HepG2 (cell line): ENCODE data around the gene NOP9. TPM values are rescaled to one million over a fixed set of nuclear protein-coding genes. Genes with fewer than 3 reads are reported as not detected.

Experiments
- ATF1 ChIP-seq: IDR thresholded peaks from 2 replicates; pipeline ENCODE4 v1.6.1; 2016; ENCODE audit warnings: mild to moderate bottlenecking, control low read depth
- IKZF4 ChIP-seq: sonication (generic); formaldehyde crosslinking; IDR thresholded peaks from 2 replicates; pipeline ENCODE4 v1.5.1; 2020; ENCODE audit warnings: borderline replicate concordance, mild to moderate bottlenecking, low read depth, missing genetic modification reagents; ENCODE audit errors: not compliant biosample characterization
- JARID2 ChIP-seq: sonication (generic); formaldehyde crosslinking; IDR thresholded peaks from 2 replicates; pipeline ENCODE4 v1.8.1; 2023; ENCODE audit warnings: missing genetic modification reagents, inconsistent platforms; ENCODE audit not compliant: insufficient replicate concordance
- KLF13 ChIP-seq: sonication (generic); formaldehyde crosslinking; IDR thresholded peaks from 2 replicates; pipeline ENCODE4 v1.4.0; 2020; ENCODE audit warnings: mild to moderate bottlenecking, missing genetic modification reagents
- MIER2 ChIP-seq: IDR thresholded peaks from 2 replicates; pipeline ENCODE4 v1.6.1; 2016; ENCODE audit warnings: missing biosample characterization, missing genetic modification reagents
- NFIB ChIP-seq: sonication (generic); formaldehyde crosslinking; IDR thresholded peaks from 2 replicates; pipeline ENCODE4 v1.9.0; 2021; ENCODE audit warnings: missing genetic modification reagents, mild to moderate bottlenecking, borderline replicate concordance
- SMAD1 ChIP-seq: sonication (generic); formaldehyde crosslinking; IDR thresholded peaks from 2 replicates; pipeline ENCODE4 v1.4.0; 2020; ENCODE audit warnings: missing genetic modification reagents, low read depth, mild to moderate bottlenecking, borderline replicate concordance
- SRSF9 ChIP-seq: fragments of 200-400 bp; formaldehyde crosslinking; IDR thresholded peaks from 2 replicates; pipeline ENCODE4 v1.6.1; 2018; ENCODE audit warnings: borderline replicate concordance, mild to moderate bottlenecking, low read depth, low read length; ENCODE audit not compliant: insufficient read depth, poor library complexity, severe bottlenecking
- ZBTB46 ChIP-seq: sonication (generic); formaldehyde crosslinking; IDR thresholded peaks from 2 replicates; pipeline ENCODE4 v1.4.0; 2020; ENCODE audit warnings: mild to moderate bottlenecking, missing genetic modification reagents, borderline replicate concordance
- ZNF710 ChIP-seq: sonication (generic); formaldehyde crosslinking; IDR thresholded peaks from 2 replicates; pipeline ENCODE4 v1.5.0; 2020; ENCODE audit warnings: mild to moderate bottlenecking, missing genetic modification reagents, borderline replicate concordance
- polyA plus RNA-seq, 8 experiments: library from polyadenylated mRNA; depleted of rRNA in 3 of 8; stranded (reverse) in 7 of 8; unstranded in 1 of 8; fragments of >200 nt; fragmentation: Illumina TruSeq in 4 of 8; extraction: Trizol in 4 of 8; gene quantifications; 2 replicates each; pipeline versions ENCODE4 v1.2.1 to v1.2.3, GENCODE V29; 2011 to 2016; ENCODE audit warnings: low read depth in 4 of 8, missing spikeins in 1 of 8, mixed read lengths in 1 of 8; ENCODE audit not compliant: insufficient read depth in 1 of 8
- total RNA-seq, 5 experiments: library from RNA; depleted of rRNA; stranded (reverse); fragments of >200 nt; fragmentation: Illumina TruSeq; extraction: Trizol; gene quantifications; 2 replicates each; pipeline ENCODE4 v1.2.3, GENCODE V29; 2016; ENCODE audit warnings: low read depth in 1 of 5
- TF ChIP-seq, protein P1 (sequence below): IDR thresholded peaks from 2 replicates; pipeline ENCODE4 v1.6.1; 2012; ENCODE audit warnings: low read length, improper control_type of control experiment
- TF ChIP-seq, protein P2 (sequence below): sonication (generic); formaldehyde crosslinking; IDR thresholded peaks from 2 replicates; pipeline ENCODE4 v1.8.1; 2023; ENCODE audit warnings: mild to moderate bottlenecking, missing genetic modification reagents
- TF ChIP-seq, protein P3 (sequence below): sonication (generic); formaldehyde crosslinking; IDR thresholded peaks from 2 replicates; pipeline ENCODE4 v1.8.1; 2023; ENCODE audit warnings: missing genetic modification reagents, inconsistent platforms, borderline replicate concordance
- TF ChIP-seq, protein P4 (sequence below): sonication (generic); formaldehyde crosslinking; IDR thresholded peaks from 2 replicates; pipeline ENCODE4 v1.5.1; 2020; ENCODE audit warnings: mild to moderate bottlenecking, missing genetic modification reagents

NOP9 gene
- total and polyA plus RNA-seq, 2 of the 13 experiments (the other 11 are each of a cell fraction or from before 2014, with no cell fraction given) = 24.5 to 61.6 TPM

- TF ChIP-seq, protein P1, sequence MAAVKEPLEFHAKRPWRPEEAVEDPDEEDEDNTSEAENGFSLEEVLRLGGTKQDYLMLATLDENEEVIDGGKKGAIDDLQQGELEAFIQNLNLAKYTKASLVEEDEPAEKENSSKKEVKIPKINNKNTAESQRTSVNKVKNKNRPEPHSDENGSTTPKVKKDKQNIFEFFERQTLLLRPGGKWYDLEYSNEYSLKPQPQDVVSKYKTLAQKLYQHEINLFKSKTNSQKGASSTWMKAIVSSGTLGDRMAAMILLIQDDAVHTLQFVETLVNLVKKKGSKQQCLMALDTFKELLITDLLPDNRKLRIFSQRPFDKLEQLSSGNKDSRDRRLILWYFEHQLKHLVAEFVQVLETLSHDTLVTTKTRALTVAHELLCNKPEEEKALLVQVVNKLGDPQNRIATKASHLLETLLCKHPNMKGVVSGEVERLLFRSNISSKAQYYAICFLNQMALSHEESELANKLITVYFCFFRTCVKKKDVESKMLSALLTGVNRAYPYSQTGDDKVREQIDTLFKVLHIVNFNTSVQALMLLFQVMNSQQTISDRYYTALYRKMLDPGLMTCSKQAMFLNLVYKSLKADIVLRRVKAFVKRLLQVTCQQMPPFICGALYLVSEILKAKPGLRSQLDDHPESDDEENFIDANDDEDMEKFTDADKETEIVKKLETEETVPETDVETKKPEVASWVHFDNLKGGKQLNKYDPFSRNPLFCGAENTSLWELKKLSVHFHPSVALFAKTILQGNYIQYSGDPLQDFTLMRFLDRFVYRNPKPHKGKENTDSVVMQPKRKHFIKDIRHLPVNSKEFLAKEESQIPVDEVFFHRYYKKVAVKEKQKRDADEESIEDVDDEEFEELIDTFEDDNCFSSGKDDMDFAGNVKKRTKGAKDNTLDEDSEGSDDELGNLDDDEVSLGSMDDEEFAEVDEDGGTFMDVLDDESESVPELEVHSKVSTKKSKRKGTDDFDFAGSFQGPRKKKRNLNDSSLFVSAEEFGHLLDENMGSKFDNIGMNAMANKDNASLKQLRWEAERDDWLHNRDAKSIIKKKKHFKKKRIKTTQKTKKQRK = no peak
- TF ChIP-seq NFIB (no peak), IKZF4 (no peak), SMAD1 (no peak), ZNF710 (no peak), ZBTB46 (CRISPR knock-in tag) (0 out of 2 replicates have a peak, but pooled peaks have one; percentile 56), ATF1 (no peak), MIER2 (CRISPR knock-in tag) (no peak), KLF13 (CRISPR knock-in tag) (no peak), SRSF9 (no peak), JARID2 (CRISPR knock-in tag) (no peak)
- TF ChIP-seq, protein P2, sequence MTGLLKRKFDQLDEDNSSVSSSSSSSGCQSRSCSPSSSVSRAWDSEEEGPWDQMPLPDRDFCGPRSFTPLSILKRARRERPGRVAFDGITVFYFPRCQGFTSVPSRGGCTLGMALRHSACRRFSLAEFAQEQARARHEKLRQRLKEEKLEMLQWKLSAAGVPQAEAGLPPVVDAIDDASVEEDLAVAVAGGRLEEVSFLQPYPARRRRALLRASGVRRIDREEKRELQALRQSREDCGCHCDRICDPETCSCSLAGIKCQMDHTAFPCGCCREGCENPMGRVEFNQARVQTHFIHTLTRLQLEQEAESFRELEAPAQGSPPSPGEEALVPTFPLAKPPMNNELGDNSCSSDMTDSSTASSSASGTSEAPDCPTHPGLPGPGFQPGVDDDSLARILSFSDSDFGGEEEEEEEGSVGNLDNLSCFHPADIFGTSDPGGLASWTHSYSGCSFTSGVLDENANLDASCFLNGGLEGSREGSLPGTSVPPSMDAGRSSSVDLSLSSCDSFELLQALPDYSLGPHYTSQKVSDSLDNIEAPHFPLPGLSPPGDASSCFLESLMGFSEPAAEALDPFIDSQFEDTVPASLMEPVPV (CRISPR knock-in tag) = no peak
- TF ChIP-seq, protein P3, sequence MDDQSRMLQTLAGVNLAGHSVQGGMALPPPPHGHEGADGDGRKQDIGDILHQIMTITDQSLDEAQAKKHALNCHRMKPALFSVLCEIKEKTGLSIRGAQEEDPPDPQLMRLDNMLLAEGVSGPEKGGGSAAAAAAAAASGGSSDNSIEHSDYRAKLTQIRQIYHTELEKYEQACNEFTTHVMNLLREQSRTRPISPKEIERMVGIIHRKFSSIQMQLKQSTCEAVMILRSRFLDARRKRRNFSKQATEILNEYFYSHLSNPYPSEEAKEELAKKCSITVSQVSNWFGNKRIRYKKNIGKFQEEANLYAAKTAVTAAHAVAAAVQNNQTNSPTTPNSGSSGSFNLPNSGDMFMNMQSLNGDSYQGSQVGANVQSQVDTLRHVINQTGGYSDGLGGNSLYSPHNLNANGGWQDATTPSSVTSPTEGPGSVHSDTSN (CRISPR knock-in tag) = no peak
- TF ChIP-seq, protein P4, sequence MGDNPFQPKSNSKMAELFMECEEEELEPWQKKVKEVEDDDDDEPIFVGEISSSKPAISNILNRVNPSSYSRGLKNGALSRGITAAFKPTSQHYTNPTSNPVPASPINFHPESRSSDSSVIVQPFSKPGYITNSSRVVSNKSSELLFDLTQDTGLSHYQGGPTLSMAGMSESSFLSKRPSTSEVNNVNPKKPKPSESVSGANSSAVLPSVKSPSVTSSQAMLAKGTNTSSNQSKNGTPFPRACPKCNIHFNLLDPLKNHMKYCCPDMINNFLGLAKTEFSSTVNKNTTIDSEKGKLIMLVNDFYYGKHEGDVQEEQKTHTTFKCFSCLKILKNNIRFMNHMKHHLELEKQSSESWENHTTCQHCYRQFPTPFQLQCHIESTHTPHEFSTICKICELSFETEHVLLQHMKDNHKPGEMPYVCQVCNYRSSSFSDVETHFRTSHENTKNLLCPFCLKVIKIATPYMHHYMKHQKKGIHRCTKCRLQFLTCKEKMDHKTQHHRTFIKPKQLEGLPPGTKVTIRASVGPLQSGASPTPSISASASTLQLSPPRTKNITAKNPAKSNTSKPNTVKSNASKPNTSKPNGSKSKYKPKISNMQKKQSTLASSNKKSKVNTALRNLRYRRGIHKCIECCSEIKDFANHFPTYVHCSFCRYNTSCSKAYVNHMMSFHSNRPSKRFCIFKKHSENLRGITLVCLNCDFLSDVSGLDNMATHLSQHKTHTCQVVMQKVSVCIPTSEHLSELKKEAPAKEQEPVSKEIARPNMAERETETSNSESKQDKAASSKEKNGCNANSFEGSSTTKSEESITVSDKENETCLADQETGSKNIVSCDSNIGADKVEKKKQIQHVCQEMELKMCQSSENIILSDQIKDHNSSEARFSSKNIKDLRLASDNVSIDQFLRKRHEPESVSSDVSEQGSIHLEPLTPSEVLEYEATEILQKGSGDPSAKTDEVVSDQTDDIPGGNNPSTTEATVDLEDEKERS = no peak
These were observed 8.1 kb upstream of the NOP9 start (continued) for GRCh38 chr14:24291446-24292117.
